Panc1 (cell line): ENCODE measurements around the gene ZFAND2B.

Experiments used
- CTCF ChIP-seq: fragments of 450-650 bp; IDR thresholded peaks from 2 replicates; pipeline ENCODE4 v1.5.1; 2017; ENCODE audit warnings: mild to moderate bottlenecking
- SIN3A ChIP-seq: IDR thresholded peaks from 2 replicates; pipeline ENCODE4 v1.6.1; 2012; ENCODE audit warnings: low read depth, mild to moderate bottlenecking, low read length, moderate library complexity, borderline replicate concordance; ENCODE audit not compliant: insufficient read depth
- TCF7L2 ChIP-seq: IDR thresholded peaks from 2 replicates; pipeline ENCODE4 v1.6.1; 2011; ENCODE audit warnings: mild to moderate bottlenecking, low read depth, low read length, inconsistent platforms

GRCh38 chr2:219183151-219183772 lies 23.3 kb upstream of the ZFAND2B start:
- TF ChIP-seq CTCF (no peak), TCF7L2 (no peak), SIN3A (no peak)
